Pons (tissue), 1 donor: ENCODE results near the gene CASQ2.

Experiments
- DNase-seq: peaks from one replicate; pipeline ENCODE4 v3.0.0-alpha.2; 2016; ENCODE audit warnings: low spot score

The CASQ2 gene

DNA sequence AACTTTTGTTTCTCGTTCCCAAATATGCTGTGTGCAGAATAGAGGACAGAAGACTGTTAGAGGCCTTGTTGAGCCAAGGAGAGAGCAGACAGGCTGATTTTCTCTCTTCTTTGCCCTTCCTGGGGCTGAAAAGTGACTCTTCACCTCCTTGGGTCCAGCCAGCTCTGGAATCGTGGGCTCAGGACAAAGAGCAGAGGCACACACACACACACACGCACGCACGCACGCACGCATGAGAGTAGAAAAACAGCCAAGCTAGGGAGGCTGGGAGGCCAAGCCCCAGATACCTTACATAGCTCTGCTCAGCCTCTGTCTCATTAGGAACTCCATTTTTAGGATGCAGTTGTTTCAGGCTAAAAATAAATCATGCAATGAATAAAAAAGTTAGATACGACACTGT is at the start of gene CASQ2:
Gene CASQ2, minus strand, starts transcription at position 166 of the 400 bp plus-strand sequence. CDS start 173 bp downstream, outside the sequence.
- no peak for DNase-seq

DNA sequence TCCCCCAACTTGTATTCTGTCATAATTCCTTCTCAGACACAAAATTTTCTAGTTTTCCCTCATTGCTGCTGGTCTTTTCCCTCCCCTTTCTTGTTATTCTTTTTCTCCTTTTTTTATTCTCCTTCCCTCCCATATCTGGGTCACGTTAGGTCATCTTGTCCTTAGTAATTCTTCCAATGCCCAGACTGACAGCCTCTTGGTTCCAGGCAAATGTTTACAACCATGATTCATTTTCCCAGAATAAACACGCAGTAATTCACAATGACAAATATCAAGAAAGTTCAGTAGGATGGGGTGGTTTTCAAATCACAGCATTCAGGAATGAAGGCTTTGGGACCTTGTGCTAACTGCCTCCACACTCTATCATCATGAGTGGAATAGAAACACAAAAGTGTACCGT is 47.2 kb upstream of the CASQ2 start:
- no peak for DNase-seq

DNA sequence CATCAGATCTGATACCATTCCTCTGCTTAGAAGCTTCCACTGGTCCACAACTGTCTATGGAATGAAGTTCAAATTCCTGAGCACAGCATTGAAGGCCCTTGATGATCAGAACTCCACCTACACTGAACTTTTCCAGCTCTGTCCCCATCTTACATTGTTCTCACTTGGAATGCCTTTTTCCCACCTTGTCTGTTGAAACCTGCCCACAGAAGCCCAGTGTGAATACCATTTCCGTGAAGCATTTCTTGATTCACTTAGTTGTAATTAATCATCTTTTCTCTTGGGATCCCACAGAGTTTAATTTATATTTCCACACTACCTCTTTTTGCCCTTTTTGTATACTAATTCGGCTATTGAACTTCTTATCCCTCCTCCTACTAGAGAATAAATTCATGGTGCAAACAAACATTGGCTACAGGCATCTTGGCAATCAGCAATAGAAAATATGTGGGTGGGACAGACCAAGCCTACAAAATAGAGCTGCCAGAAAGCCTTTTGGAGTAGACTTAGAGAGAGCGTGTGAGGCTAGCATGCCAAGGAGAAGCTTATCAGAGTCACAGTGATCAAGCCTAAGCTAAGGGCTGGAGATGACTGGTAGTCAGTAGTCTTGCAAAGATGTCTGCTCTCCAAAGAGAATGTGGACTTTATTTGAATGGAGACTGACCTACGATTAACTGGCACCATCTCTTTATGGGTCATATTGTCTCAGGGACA is 46.3 kb upstream of the CASQ2 start:
- no peak for DNase-seq

DNA sequence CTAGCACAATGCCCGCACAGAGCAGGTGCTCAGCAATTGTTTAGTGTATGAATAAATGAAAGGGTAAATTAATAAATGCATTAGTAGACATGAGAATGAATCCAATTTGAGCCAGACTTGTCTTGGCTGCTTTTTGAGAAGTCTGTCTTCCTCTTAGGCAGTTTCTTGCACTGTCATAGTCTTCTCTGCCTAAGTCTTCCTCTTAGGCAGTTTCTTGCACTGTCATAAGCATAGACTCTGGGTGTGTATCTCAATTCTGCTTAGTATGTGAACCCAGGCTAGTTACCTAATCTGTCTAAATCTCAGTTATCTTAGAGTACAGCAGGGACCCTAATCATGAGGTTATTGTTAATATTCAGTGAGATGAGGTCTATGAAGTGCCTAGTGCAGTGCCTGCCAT is 45.2 kb upstream of the CASQ2 start:
- DNase-seq = no peak

DNA sequence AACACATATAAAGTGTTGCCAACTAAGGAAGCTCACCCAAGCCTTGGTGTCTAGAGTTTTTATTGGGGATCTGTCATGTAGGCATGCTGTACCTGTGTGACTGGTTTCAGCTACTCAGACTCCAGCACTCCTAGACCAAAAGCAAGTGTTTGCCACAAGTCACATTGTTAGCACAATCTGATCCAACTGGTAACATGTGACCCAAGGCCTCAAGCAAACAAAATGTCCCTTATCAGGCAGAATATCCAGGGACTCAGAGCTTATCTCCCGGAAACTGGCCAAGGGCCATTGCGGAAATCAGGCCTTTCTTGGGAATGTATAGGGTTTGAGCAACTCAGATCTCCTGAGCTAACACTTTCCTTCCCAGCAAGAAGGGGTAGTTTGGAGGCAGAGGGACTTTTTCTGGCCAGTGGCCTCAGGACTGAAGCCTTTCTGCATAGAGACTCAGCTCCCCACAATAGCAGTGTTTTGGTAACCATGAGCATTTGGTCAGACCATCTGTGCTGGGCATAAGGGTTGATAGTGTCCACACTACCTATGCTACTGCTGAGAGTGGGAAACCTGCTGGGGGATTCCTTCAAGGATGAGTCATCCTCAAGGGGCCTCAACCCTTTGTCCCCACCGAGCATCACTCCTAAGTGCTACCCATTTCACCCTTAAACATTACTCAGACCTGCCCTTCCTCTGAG is 42.8 kb upstream of the CASQ2 start:
- DNase-seq = no peak

DNA sequence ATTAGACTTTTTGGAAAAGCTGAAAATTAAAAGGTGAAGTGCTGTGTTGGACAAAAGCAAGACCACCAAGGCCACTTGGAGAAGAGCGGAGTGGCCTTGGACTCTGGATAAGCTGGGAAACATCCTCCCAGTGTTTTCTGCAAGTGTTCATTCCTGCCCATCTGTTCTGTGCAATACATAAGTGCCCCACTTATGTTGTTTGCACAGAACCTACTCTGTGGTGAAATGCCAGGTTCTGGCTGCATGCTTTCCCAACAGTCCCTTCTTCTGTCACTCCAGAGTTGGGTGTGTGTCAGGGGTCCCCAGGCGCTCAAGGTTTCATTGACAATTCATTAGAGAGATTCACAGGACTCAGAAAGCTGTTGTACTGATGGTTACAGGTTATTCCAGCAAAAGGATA is 42.1 kb upstream of the CASQ2 start:
- DNase-seq = no peak

DNA sequence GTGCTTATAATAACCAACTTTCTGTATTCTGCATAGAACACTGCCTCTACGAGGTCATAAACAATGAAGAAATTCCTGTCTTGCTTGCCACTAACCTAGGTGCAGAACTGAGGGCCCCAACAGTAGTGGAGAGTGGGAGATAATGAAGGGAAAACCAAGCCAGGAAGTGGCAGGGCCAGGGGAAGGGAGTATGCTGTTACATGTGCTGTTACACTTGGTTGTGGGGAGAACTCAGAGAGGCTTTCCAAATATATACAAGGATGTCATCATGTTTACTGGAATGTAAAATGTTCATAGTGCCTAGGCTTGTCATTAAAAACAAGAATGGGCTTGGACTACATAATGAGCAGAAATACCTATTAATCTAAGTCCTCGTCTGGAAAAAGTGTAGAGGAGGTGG is 41.3 kb upstream of the CASQ2 start:
- no peak for DNase-seq

DNA sequence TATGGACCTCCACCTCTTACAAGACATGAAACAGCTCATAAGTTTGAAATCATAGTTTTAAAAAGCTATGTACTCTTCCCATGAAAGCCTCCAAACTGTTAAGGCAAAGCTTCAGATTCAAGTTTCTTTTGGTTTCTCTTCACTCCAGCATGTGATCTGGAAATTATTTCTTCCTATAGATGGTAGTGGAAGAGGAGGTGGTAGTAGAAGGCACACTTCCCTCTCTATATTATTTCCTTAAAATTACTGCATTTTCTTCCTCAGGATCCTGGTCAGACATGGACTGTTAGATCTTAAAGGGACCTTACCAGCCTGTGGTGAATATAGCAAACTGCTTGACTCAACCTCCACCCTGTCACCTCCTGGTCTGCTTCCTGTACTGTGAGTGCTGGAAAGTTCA is 40.6 kb upstream of the CASQ2 start:
- no peak for DNase-seq

DNA sequence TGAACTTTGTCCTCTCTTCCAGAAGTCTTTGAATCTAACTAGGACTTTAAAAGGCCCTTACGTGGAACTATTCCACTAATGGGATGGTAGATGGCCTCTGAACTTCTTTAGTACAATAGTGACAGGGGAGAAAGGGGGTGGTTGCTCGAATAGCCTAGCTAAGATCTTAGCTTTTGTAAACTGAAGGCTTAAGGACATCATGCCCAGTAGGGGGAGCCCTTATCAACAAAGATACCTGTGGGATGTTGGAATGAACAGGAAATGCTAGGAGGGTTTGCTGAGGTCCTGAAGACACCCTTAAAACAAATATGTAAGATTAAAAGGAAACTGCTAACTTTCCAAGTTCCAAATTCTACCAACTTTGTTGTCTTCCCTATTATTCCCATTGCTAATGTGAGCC is 39.2 kb upstream of the CASQ2 start:
- DNase-seq = peak; percentile 87

DNA sequence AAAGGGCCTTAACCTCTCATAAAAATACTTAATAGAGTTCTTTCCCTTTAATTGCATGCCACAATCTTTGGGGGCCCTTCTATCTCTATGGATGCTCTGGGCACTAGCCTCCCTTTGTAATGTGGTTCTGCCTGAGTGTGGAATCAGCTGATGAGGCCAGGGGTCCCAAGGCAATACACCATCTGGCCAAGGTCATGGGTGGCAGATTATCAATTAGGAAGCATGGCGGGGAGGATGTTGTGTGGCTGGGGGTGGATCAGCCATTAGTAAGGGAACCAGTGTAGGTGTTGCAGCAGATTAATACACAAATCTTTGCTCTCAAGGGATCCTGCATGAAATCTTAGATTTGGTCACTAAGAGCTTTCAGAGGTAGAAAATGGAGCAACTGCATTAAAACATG is 37.1 kb upstream of the CASQ2 start:
- no peak for DNase-seq

DNA sequence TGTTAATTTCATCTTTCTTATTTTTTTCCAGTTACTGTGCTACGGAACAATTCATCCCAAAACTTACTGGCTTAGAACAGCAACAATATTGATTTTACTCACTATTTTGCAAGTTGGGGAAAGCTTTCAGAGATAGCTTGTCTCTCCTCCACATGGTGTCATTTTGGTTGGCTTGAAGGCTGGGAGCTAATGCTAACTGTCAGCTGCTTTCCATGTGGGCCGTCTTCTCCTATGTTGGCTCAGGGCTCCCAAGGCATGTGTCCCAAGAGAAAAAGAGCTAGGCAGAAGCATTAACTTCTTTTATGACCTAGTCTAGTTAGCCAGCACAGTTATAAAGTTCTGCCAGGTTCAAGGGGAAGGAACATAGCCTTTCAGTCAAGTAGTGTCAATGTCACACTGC is 33.9 kb upstream of the CASQ2 start:
- DNase-seq = no peak

DNA sequence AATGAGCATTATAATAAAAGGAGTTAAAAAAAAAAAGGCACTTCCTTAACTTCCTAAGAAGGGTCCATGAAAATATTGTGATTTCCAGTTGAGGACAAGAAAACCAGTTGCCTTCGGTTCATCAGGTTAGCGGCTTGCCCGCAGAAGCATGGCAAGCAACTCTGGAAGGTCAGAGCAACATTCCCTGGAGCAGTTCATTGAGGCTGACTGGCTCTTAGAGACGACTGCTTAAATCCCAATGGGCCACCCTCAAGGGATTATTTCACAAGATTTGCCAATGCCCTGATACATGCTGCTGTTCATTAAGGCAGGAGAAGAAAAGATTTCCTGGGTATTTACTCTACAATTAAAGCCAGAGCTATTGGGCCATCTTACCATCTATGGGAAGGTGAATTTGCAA is 29.0 kb upstream of the CASQ2 start:
- DNase-seq = no peak

DNA sequence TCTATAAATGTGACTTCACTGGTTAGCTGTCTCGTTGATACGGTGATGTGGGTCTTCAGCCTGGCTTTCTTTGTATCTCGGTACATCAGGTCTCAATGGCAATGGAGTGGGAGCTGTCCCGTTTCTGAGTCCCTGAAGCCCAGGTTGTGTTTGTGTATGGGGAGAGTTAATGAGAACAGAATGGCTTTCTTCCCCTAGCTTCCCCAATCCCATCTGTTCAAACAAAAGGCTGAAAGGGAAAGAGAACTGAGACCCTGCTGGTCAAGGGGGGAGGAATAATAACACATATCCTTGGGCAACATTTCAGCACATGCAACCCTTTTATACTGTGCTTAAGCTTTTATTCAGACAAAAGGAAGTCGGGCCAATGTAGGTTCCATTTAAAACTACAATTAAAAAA is 28.4 kb upstream of the CASQ2 start:
- no peak for DNase-seq

DNA sequence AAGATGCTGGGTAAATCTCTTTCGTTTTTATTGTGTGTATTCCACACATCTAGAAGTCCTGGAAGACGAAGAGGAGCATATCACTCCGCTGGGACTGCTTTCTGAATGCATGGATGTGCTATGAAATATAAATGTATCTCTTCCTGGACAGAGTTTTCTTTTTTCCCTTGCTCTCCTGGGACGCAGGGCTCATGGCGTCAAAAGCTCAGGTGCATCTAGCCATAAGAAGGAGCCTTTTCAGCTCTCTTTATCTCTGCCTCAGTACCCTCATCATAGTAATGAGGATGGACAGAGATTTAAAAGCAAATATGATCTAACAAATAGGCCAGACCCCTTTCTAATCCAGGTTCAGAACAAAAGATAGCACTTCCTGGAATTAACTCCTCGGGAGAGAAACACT is 27.5 kb upstream of the CASQ2 start:
- DNase-seq = no peak

DNA sequence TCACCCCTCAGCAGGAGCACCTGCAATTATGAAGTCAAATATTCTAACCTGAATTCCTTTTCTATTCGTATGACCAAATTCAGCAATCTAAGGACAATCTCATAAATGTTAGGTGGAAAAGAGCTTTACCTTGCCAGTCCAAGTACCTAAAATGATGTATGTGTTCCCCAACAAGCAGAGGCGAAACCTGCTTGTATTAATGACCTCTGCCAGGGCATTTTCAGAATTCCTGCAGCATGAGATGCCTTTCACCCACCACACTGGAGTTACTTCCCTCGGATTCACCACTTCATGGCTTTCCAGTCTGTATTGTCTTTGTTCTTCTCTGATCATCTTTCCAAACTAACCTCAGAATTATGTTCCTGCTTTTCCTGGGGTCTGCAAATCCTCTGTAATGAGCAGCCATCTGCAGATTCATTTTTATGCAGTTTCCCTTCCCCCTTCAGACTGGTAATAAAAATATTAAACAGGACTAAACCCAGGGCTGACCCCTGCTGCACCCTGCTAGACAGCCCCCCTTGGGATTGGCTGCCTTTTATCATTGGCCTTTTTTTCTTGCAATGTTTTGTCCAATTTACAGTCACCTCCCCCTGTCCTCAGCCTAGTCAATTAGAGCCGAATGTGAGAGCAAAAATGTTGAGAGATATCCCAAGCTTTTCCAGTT is 26.6 kb upstream of the CASQ2 start:
- no peak for DNase-seq

DNA sequence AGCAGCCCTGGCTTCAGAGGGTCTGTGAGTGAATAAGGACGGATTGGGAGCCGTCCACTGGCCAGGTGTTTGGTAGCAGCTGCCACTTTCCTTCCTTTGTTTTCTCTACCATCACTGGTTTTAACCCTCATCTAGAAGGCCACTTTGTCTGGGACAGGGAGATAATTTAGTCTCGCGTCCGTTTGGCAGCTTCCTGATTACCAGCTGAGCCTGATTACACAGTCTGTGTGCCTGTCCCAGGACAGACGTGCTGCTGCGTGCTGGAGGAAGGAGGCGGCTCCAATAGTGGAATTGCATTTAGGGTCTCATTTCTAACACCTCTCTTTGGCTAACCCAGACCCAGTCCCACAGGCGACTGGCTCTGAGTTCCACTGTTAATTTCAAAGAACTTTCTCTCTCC is 24.6 kb upstream of the CASQ2 start:
- DNase-seq = no peak

DNA sequence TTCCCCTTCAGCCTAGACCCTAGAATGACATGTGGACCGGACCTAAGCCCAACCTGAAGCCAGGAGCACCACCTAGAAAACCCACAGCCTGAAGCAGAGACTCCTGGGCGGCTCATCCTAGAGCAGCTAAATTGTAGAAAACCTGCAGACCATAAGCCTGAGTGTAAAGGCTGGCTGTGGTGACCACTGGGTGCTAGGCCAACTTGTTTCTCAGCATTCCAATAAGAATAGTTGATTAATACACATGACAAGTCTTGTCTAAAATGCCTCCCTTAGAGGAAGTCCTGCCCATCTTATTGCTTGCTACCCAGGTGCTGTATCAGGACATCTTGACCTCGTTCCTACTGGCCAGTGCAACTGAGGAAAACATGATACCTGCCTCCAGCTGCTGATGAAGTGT is 23.3 kb upstream of the CASQ2 start:
- no peak for DNase-seq

DNA sequence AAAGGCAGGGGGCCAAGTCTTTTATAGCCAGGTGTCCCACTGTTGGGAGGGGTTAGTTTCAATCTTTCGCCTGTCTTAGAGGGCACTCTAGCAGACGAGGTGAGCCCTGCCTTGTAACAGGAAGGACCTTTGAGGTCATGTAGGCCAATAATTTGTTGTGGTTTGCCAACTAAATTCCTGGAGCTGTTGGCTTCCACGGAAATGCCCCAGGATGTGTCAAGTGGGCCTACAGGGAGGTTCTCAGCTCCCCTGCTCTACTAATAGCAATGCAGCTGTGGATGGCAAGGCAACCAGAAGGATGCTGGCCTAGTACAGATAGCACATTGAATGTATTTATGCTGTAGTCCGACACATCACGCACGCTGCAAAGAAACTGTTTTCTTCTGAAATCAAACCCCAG is 22.3 kb upstream of the CASQ2 start:
- no peak for DNase-seq

DNA sequence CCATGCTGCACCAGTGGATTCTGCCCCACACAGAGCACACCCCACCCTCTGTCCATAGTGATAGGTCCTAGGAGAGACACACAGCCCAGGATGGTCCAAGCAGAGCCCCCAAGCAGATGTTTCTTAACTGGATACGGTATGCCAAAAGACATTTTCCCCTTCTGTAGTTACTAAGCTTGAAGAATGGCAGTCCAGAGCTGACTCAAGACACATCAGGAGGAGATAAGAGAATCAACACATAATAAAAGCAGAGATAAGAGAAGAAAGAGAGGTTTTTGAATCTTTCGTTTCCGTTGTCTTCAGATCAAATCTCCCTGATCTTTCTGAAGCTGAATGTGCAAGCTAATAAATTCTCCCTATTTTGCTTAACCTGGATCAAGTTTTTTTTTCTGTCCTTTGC is 21.8 kb upstream of the CASQ2 start:
- no peak for DNase-seq

DNA sequence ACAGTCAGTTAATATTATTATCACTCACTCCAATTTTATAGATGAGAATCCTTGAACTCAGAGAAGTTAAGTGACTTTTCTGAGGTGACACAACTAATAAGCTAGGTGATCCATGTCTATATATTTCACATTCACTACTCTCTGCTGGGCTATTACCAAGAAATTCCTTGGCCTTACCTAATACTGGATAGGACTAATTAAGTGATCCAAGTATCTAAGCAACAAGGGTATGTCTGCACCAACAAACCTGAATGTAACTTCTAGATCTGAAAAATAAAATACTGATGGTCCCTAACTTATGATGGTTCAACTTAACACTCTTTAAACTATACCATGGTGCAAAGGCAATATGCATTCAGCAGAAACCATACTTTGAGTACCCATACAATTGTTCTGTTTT is 14.8 kb upstream of the CASQ2 start:
- no peak for DNase-seq

DNA sequence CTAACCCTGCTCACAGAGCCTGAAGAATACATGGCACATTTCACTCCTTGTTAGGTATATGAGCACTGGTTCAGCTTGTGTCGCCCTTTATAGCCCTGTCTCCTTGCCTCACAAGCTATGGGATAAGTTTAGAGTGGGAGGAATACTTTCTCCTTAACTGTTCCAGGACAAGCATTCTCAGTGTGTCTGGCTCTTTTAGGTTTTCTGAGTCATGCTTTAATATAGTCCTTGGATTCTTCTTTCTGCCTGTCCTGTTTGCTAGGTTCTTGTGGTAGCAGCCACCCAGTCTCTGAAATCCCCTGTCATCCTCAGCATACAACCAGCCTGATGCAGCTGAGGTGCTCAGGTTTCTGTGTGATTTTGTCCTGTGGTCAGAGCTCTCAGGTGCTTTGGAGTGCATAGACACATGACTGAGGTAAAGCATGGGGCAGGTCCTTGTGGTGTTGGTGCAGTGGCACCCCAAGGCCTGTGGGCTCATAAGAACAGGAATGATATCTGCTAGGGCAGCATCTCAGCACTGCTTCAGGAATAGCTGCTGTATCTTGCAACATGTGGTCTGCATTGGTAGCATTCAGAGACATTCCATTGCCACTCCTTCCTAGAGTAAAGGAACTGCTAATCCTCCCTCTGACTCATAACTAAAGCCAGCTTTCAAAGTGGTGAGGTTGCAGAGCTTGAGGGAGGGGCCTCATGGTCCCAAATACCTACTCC is 14.2 kb upstream of the CASQ2 start:
- no peak for DNase-seq

DNA sequence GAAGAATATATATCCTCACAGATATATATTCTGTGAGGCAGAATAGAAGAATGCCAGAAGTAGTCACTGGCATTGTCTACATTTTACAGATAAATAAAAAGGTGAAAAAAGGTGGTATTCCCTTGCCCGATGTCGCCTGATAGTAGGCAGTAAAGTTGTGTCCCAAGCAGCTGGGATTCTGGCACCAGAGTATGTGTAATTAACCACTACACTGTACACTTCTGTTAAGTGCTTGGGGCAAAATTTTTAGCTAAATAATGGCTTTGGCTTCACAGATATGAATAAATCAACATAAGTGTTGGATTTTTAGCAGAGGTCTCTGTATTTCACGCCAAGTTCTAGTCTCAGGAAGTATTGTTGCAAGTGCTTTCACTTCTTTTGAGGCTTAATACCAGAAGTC is 13.3 kb upstream of the CASQ2 start:
- no peak for DNase-seq

DNA sequence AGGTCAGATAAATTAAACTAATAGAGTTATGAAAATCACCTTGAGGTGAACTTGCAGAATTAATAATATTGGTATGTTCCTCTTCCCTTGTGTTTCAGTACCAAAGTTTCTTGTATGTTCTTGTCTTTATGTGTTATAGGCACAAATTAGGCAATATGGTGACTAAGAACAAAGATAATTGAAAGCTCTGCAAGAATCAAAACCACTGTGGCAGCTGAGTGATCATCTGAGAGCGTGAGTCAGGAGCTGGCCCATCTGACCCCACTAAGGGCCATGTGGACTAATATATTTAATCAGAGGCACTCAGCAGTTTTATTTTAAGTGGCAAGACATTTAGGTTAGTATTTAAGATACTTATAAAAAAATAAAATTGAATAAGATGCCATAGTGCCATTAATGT is 12.8 kb upstream of the CASQ2 start:
- no peak for DNase-seq
